ENCODE data around the gene GLA.

- TF ChIP-seq CTCF (IDR thresholded peaks at IDR 0.05; ENCODE audit: low read depth, low read length) (no peak), EZH2phosphoT487 (IDR thresholded peaks at IDR 0.05; ENCODE audit: low read depth) (no peak)
Measured at GRCh38 chrX:101427954-101428353, 20.2 kb upstream of the GLA start.

Data from OCI-LY3 (cell line).